SK-N-SH (cell line): Measurements from ENCODE around the gene ABCA10. TPM values are rescaled to one million over a fixed set of nuclear protein-coding genes. Genes with fewer than 3 reads are reported as not detected.
"Not testable (repeated sequence)": the region's sequence is repeated elsewhere in the genome, so short reads cannot be mapped to it uniquely, and the experiment has no call there.

Experiments
- CTCF ChIA-PET: fragments of 300-600, 350-600 bp; formaldehyde crosslinking; extraction: SDS; loops from one replicate; lab custom pipeline; 2021; lab: Yijun Ruan, JAX
- POLR2A ChIA-PET: fragments of 350-600 bp; sonication (Branson Sonifier 250); formaldehyde crosslinking; extraction: SDS; loops from one replicate; lab custom pipeline; 2020; ENCODE audit warnings: antibody characterized with exemption, inconsistent platforms; lab: Yijun Ruan, JAX
- DNase-seq: peaks from one replicate; pipeline ENCODE4 v3.0.0; 2012
- H2AFZ ChIP-seq: fragments of 200-600 bp; sonication (generic); 2 replicates; pipeline ENCODE4 v1.8.1; 2016; ENCODE audit warnings: antibody characterized with exemption, mild to moderate bottlenecking, low read depth
- H3F3A ChIP-seq: fragments of 200-600 bp; sonication (generic); replicated peaks from 2 replicates; pipeline ENCODE3; 2016; ENCODE audit warnings: antibody characterized with exemption, mild to moderate bottlenecking; ENCODE audit not compliant: insufficient read depth
- H3K27ac ChIP-seq, 2 experiments: fragments of 200-500 bp in 1 of 2; fragments of 200-600 bp in 1 of 2; sonication (Bioruptor generic) in 1 of 2; sonication (generic), shearing (Covaris generic) in 1 of 2; 2 replicates each; pipeline versions ENCODE4 v1.5.1 to v1.6.1; 2014 to 2016; ENCODE audit warnings: low read depth in 2 of 2, inconsistent platforms in 1 of 2, low read length in 1 of 2, mild to moderate bottlenecking in 1 of 2, mixed read lengths in 1 of 2
- H3K27me3 ChIP-seq: fragments of 200-600 bp; sonication (generic), shearing (Covaris generic); 2 replicates; pipeline ENCODE4 v1.6.1; 2016; ENCODE audit warnings: mixed run types; ENCODE audit not compliant: insufficient read depth
- H3K36me3 ChIP-seq, 2 experiments: fragments of 200-500 bp in 1 of 2; fragments of 200-600 bp in 1 of 2; sonication (Bioruptor generic) in 1 of 2; sonication (generic) in 1 of 2; replicated peaks in 1 of 2; 2 replicates each; pipeline versions ENCODE3 to v1.5.1; 2014 to 2016; ENCODE audit warnings: low read length in 1 of 2, mild to moderate bottlenecking in 1 of 2; ENCODE audit not compliant: insufficient read depth in 2 of 2, control insufficient read depth in 1 of 2
- H3K4me1 ChIP-seq, 2 experiments: fragments of 200-500 bp in 1 of 2; fragments of 200-600 bp in 1 of 2; sonication (Bioruptor generic) in 1 of 2; sonication (generic), shearing (Covaris generic) in 1 of 2; 2 replicates each; pipeline versions ENCODE4 v1.5.1 to v1.6.1; 2014 to 2016; ENCODE audit warnings: low read depth in 1 of 2, low read length in 1 of 2, mixed run types in 1 of 2; ENCODE audit not compliant: insufficient read depth in 2 of 2, control insufficient read depth in 1 of 2
- H3K4me2 ChIP-seq: fragments of 200-600 bp; sonication (generic), shearing (Covaris generic); 2 replicates; pipeline ENCODE4 v1.6.1; 2017; ENCODE audit warnings: mixed run types
- H3K4me3 ChIP-seq, 2 experiments: fragments of 200-500 bp in 1 of 2; fragments of 200-600 bp in 1 of 2; sonication (Bioruptor generic) in 1 of 2; sonication (generic), shearing (Covaris generic) in 1 of 2; 2 replicates each; pipeline versions ENCODE4 v1.5.1 to v1.8.1; 2014 to 2016; ENCODE audit warnings: low read depth in 2 of 2, inconsistent platforms in 1 of 2, low read length in 1 of 2, mild to moderate bottlenecking in 1 of 2, mixed read lengths in 1 of 2, moderate library complexity in 1 of 2
- H3K79me2 ChIP-seq: fragments of 200-600 bp; sonication (generic); 2 replicates; pipeline ENCODE4 v1.8.1; 2017; ENCODE audit warnings: mild to moderate bottlenecking; ENCODE audit not compliant: insufficient read depth
- H3K9ac ChIP-seq: fragments of 200-600 bp; sonication (generic); 2 replicates; pipeline ENCODE4 v1.6.1; 2017; ENCODE audit warnings: mixed run types
- H3K9me2 ChIP-seq: fragments of 200-600 bp; sonication (generic); 2 replicates; pipeline ENCODE4 v1.6.1; 2017; ENCODE audit warnings: mixed run types
- H3K9me3 ChIP-seq: fragments of 200-600 bp; sonication (generic); 2 replicates; pipeline ENCODE4 v1.6.1; 2017; ENCODE audit warnings: mixed run types, mild to moderate bottlenecking, moderate library complexity
- H4K20me1 ChIP-seq: fragments of 200-600 bp; sonication (generic); 2 replicates; pipeline ENCODE4 v1.6.1; 2017; ENCODE audit warnings: mild to moderate bottlenecking, mixed run types; ENCODE audit not compliant: insufficient read depth
- CHD2 ChIP-seq: fragments of 150-350 bp; IDR thresholded peaks from 2 replicates; pipeline ENCODE4 v1.6.1; 2018; ENCODE audit warnings: low read length; ENCODE audit not compliant: partially characterized antibody
- ELF1 ChIP-seq: IDR thresholded peaks from 2 replicates; pipeline ENCODE4 v1.4.0; 2012
- EZH2phosphoT487 ChIP-seq: fragments of 200-600 bp; sonication (generic); IDR thresholded peaks from 2 replicates; pipeline ENCODE4 v1.6.1; 2017; ENCODE audit warnings: low read depth, mixed run types, mild to moderate bottlenecking, antibody characterized with exemption, moderate library complexity, borderline replicate concordance
- FOSL2 ChIP-seq: IDR thresholded peaks from 2 replicates; pipeline ENCODE4 v1.4.0; 2012; ENCODE audit warnings: low read depth, mild to moderate bottlenecking, moderate library complexity, borderline replicate concordance
- FOXJ3 ChIP-seq: sonication (generic); formaldehyde crosslinking; IDR thresholded peaks from 2 replicates; pipeline ENCODE4 v1.5.1; 2020; ENCODE audit warnings: mild to moderate bottlenecking, missing genetic modification reagents
- FOXM1 ChIP-seq: IDR thresholded peaks from 2 replicates; pipeline ENCODE4 v1.4.0; 2012; ENCODE audit warnings: low read depth, mild to moderate bottlenecking
- GABPA ChIP-seq: IDR thresholded peaks from 2 replicates; pipeline ENCODE4 v1.4.0; 2012; ENCODE audit warnings: low read depth, mild to moderate bottlenecking
- GATA2 ChIP-seq: sonication (generic); formaldehyde crosslinking; IDR thresholded peaks from 2 replicates; pipeline ENCODE4 v1.5.0; 2020; ENCODE audit warnings: mild to moderate bottlenecking, missing genetic modification reagents
- JUND ChIP-seq: IDR thresholded peaks from 2 replicates; pipeline ENCODE4 v1.4.0; 2012
- MXI1 ChIP-seq: IDR thresholded peaks from 2 replicates; pipeline ENCODE4 v1.6.1; 2012; ENCODE audit warnings: mild to moderate bottlenecking, low read depth, low read length, improper control_type of control experiment
- NRF1 ChIP-seq: IDR thresholded peaks from 2 replicates; pipeline ENCODE4 v1.6.1; 2012; ENCODE audit warnings: low read depth, mild to moderate bottlenecking, low read length
- POLR2AphosphoS5 ChIP-seq: IDR thresholded peaks from 2 replicates; pipeline ENCODE4 v1.6.1; 2012; ENCODE audit warnings: low read depth, low read length
- RAD21 ChIP-seq: IDR thresholded peaks from 2 replicates; pipeline ENCODE4 v1.6.1; 2012; ENCODE audit warnings: mild to moderate bottlenecking, low read length
- RXRA ChIP-seq: IDR thresholded peaks from 2 replicates; pipeline ENCODE4 v1.4.0; 2012; ENCODE audit warnings: low read depth, mild to moderate bottlenecking, borderline replicate concordance
- SMC3 ChIP-seq: IDR thresholded peaks from 2 replicates; pipeline ENCODE4 v1.6.1; 2012; ENCODE audit warnings: low read depth, low read length, improper control_type of control experiment
- TAF1 ChIP-seq: IDR thresholded peaks from 2 replicates; pipeline ENCODE4 v1.6.1; 2012; ENCODE audit warnings: low read depth, mild to moderate bottlenecking, low read length, moderate library complexity, borderline replicate concordance
- TCF12 ChIP-seq: IDR thresholded peaks from 2 replicates; pipeline ENCODE4 v1.4.0; 2012
- WGBS: methylation state at CpG from one replicate; pipeline ENCODE4 v1.1.6; 2017; ENCODE audit warnings: low lambda C conversion rate; 5-methylcytosine and 5-hydroxymethylcytosine counted together
- polyA plus RNA-seq, 3 experiments: library from polyadenylated mRNA; depleted of rRNA; stranded (reverse); fragments of >200 nt; gene quantifications; 2 replicates each; pipeline ENCODE4 v1.2.3, GENCODE V29; 2012
- TF ChIP-seq, protein P1 (sequence below): IDR thresholded peaks from 2 replicates; pipeline ENCODE4 v1.6.1; 2012; ENCODE audit warnings: mild to moderate bottlenecking, low read depth, low read length, moderate library complexity
- TF ChIP-seq, protein P2 (sequence below): IDR thresholded peaks from 2 replicates; pipeline ENCODE4 v1.4.0; 2012; ENCODE audit warnings: low read depth, borderline replicate concordance
- TF ChIP-seq, protein P3 (sequence below): fragments of 150-350 bp; IDR thresholded peaks from 2 replicates; pipeline ENCODE4 v1.6.1; 2017; ENCODE audit warnings: antibody characterized with exemption, low read length, low read depth, borderline replicate concordance

The ABCA10 gene
- polyA plus RNA-seq, 1 of the 3 experiments (the other 2 are of a cell fraction), result 0.07 TPM

- 88% methylated on average over 4 of the region's 4 CpGs for WGBS
Observed at GRCh38 chr17:69276279-69276678, 47.7 kb upstream of the ABCA10 start.

GRCh38 chr17:69275751-69276150 lies 47.1 kb upstream of the ABCA10 start:
- Histone ChIP-seq H4K20me1 (no peaks in the 10 kb centered on the region), H3F3A (peaks cover 6% of the 10 kb centered on the region), H2AFZ (no peak overlapping the region), H3K9me2 (no peaks in the 10 kb centered on the region; the same call in 1 of the 2 replicates), H3K9me3 (no peaks in the 10 kb centered on the region), H3K27me3 (no peaks in the 10 kb centered on the region), H3K27ac (no peak overlapping the region), H3K9ac (no peak overlapping the region), H3K4me1 (no peaks in the 10 kb centered on the region), H3K4me3 (no peak overlapping the region), H3K4me2 (no peak overlapping the region), H3K79me2 (no peaks in the 10 kb centered on the region)
- no peak for DNase-seq
- CTCF ChIA-PET, result interaction anchor here (0.5 kb wide), 1 partner anchor 124 kb away, joined by 3 read pairs; no protein-coding TSS in a partner anchor
- TF ChIP-seq, protein P1, sequence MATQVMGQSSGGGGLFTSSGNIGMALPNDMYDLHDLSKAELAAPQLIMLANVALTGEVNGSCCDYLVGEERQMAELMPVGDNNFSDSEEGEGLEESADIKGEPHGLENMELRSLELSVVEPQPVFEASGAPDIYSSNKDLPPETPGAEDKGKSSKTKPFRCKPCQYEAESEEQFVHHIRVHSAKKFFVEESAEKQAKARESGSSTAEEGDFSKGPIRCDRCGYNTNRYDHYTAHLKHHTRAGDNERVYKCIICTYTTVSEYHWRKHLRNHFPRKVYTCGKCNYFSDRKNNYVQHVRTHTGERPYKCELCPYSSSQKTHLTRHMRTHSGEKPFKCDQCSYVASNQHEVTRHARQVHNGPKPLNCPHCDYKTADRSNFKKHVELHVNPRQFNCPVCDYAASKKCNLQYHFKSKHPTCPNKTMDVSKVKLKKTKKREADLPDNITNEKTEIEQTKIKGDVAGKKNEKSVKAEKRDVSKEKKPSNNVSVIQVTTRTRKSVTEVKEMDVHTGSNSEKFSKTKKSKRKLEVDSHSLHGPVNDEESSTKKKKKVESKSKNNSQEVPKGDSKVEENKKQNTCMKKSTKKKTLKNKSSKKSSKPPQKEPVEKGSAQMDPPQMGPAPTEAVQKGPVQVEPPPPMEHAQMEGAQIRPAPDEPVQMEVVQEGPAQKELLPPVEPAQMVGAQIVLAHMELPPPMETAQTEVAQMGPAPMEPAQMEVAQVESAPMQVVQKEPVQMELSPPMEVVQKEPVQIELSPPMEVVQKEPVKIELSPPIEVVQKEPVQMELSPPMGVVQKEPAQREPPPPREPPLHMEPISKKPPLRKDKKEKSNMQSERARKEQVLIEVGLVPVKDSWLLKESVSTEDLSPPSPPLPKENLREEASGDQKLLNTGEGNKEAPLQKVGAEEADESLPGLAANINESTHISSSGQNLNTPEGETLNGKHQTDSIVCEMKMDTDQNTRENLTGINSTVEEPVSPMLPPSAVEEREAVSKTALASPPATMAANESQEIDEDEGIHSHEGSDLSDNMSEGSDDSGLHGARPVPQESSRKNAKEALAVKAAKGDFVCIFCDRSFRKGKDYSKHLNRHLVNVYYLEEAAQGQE, result no peak
- no peak for TF ChIP-seq TCF12
- TF ChIP-seq, protein P2, sequence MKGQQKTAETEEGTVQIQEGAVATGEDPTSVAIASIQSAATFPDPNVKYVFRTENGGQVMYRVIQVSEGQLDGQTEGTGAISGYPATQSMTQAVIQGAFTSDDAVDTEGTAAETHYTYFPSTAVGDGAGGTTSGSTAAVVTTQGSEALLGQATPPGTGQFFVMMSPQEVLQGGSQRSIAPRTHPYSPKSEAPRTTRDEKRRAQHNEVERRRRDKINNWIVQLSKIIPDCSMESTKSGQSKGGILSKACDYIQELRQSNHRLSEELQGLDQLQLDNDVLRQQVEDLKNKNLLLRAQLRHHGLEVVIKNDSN, result no peak
- TF ChIP-seq ELF1, result no peak
- TF ChIP-seq EZH2phosphoT487, result no peak
- no peak for TF ChIP-seq MXI1
- no peak for TF ChIP-seq GABPA
- no peak for TF ChIP-seq JUND
- no peak for TF ChIP-seq POLR2AphosphoS5
- no peak for TF ChIP-seq TAF1
- no peak for TF ChIP-seq RXRA
- TF ChIP-seq SMC3, result no peak
- TF ChIP-seq RAD21, result no peak
- no peak for TF ChIP-seq FOXJ3 (CRISPR knock-in tag)
- TF ChIP-seq NRF1, result no peak
- no peak for TF ChIP-seq GATA2 (CRISPR knock-in tag)
- TF ChIP-seq FOSL2, result no peak
- no peak for TF ChIP-seq CHD2
- TF ChIP-seq, protein P3, sequence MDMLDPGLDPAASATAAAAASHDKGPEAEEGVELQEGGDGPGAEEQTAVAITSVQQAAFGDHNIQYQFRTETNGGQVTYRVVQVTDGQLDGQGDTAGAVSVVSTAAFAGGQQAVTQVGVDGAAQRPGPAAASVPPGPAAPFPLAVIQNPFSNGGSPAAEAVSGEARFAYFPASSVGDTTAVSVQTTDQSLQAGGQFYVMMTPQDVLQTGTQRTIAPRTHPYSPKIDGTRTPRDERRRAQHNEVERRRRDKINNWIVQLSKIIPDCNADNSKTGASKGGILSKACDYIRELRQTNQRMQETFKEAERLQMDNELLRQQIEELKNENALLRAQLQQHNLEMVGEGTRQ, result no peak
- no peak for TF ChIP-seq FOXM1
- TF ChIP-seq, all 33 proteins: peak for 0
- WGBS, result 84% methylated on average over 4 of the region's 4 CpGs
- POLR2A ChIA-PET, result no interaction called here
- no peaks in the 10 kb centered on the region for H3K36me3 ChIP-seq

More at GRCh38 chr17:69276279-69276678, 47.7 kb upstream of the ABCA10 start:
- CTCF ChIA-PET, H3K9ac ChIP-seq, POLR2A ChIA-PET, H2AFZ ChIP-seq, H3K36me3 ChIP-seq, H3K9me3 ChIP-seq, H3K79me2 ChIP-seq, H3K4me3 ChIP-seq, H3K4me2 ChIP-seq, H3K27me3 ChIP-seq, H4K20me1 ChIP-seq, H3F3A ChIP-seq, H3K9me2 ChIP-seq, DNase-seq, H3K4me1 ChIP-seq, H3K27ac ChIP-seq: not testable (repeated sequence)
